ENCODE data around the gene GRB10.

The GRB10 gene

DNA sequence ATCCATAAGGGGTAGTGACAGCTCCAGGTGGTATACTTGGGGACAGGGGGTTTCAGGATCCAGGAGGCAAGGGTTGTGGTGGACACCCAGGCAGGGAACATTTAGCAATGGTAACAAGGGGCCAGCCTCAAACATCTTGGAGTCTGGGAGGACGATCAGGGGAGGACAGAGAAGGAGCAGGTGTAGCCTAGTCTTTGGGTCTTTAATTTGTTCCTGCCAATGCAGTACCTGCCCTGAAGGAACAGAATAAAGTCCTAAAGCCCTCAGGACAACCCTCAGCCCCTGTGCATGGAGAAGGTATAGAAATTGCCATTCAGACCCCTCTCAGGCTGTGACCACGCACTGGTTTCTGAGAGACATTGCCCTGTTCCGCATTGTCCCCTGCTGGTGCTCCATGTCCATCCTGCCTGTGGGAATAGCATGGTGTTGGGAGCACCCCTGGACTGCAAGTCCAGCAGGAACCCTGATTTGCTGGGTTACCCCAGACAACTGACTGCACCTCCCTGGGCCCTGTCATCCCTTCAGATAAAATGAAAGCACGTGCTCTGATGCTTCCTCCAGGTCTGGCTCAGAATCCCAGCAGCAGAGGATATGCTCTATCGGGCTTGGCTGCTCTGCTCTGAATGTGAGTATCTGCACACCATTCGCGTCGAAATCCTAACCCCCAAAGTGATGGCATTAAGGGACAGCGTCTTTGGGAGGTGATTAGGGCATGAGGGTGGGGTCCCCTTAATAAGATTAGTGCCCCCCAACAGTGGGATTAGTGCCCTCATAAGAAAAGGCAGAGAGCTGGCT lies 241.7 kb downstream of the GRB10 start:
- no peak for DNase-seq

Data from SHP77 (cell line).